GM18508 (cell line): ENCODE data around the gene TRIM71.
"Not testable (repeated sequence)": the region's sequence is repeated elsewhere in the genome, so short reads cannot be mapped to it uniquely, and the experiment has no call there.

Experiments used
- ATAC-seq: cut with Tn5 transposase; IDR thresholded peaks from one replicate; pipeline ENCODE4 v1.9.1; 2021; ENCODE audit warnings: moderate number of reproducible peaks; ENCODE audit not compliant: insufficient read depth, unreplicated experiment

TRIM71 gene

DNA sequence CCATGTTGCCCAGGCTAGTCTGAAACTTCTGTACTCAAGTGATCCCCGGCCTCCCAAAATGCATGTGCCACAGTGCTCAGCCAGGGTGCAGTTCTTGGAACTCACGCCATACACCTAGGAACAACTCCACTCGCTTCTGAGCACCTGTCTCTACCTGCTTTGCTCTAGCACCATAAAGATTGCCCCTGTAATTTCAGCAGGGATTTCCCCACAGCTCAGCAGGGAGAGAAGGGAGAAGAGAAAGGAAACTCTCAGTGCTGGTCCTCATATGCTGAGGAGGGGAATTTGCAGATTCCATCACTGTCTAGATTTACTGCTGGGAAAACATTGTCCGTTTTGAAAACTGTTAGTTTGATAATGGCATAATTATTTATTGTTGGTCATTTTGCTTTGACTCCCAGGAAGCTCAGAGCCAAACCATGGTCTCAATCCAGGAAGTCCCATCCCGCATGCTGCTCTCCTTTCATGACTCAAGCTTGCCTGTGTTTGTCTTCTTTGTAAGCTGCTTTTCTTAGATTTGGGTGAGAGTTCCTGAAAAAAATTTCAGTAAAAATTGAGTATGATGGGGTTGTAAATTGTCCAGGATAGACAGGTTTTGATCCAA is 24.2 kb downstream of the TRIM71 start:
- ATAC-seq = no peak

DNA sequence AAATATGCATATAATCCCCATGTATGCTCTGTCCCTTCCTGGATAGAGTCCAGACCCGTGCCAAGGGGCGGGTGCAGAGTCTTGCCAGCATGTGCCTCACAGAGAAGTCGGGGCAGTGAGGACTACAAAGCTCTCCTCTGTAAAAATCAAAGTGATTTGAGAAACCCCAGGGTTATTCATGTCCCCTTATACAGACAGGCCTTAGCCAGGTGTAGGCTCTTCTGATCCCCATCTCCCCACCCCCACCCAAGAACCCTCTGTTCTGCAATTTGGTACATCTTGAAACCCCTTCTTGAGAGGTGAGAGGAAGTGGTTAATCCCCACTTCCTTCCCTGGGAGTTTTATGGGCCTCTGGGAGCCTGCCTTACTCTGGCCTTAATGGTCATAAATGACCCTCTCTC is 24.7 kb downstream of the TRIM71 start:
- ATAC-seq = no peak

DNA sequence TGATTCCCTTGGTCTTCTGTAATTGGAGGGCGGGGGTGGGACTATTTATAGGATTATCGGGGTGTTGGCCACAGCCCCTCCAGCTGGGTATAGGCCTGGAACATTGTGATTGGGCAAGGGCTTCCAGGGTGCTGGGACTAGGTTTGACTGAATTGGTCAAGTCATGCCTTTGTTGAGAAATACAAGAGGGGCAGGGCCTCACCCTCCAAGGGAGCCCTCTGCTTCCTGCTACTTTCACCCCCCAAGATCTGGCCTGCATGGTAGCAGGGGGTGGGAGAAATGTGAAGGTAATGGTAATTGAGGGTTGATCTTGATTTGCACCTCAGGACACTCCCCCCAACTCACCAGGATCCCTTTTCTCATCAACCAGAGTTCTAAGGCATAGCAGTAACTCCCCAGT is 25.2 kb downstream of the TRIM71 start:
- no peak for ATAC-seq

DNA sequence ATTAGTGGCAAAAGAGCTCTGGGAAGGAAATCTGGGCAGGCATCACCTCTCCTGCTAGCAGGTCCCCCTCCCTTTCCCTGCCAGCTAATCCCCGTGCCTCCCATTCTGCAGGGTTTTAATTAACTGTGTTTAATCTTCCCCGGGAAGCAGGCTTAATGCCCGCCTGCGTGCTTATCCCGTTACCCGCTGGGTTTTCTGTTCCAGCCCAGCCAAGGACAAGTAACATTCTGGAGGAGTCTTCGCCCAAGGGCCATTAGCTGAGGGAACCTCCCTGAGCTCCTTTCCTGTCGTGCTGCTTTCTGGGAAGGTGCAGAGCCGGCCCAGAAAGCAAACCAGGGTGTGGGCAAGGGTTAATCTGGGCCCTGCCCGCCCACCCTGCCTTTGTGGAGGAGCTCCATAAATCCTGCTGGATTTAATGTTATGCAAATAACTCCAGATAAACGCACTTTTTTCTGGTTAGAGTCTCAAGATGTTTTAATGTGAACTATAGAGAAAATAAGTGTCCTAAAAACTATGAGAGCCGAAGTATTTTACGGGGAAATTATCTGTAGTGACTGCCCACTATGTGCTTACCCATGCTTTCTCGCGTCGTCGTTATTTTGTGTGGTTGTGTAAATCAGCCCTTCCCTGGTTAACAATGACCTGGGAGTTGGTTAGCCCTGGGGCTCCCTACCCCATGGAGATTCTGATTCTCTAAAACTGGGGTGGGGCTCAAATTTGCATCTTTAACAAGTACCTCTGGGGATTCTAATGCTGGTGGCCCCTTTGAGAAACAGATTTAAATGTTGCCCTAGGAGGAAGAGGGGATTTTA is 25.9 kb downstream of the TRIM71 start:
- no peak for ATAC-seq

DNA sequence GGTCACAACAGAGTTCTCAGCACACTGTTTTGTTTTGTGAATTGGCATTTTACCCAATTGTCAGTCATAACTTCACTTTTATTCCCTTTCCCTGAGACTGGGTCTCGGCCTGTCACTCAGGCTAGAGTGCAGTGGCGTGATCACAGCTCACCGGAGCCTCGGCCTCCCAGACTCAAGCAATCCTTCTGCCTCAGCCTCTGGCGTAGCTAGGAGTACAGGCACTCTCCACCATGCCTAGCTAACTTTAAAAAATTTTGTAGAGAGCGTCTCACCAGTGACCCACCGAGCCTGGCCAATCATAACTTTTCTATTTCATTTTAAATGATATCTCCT is 26.5 kb downstream of the TRIM71 start:
- no peak for ATAC-seq

DNA sequence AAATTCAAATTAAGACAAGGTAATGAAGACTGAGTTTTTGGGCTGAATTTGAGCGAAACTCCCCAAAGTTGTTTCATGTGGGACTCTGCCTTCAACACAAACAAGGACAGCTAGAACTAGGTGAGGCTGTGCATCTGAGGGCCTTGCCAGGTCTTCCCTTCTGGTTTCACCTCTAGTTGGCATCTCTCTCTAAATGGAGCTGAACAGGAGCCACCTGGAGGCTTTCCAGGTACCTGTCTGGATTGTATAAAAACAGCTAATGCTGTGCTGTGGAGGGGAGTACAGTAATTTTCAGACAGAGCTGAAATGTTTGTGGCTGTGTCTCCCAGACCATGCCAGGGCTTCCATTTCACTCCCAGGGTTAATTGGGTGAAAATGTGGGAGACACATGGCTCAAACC is 27.1 kb downstream of the TRIM71 start:
- ATAC-seq = no peak

DNA sequence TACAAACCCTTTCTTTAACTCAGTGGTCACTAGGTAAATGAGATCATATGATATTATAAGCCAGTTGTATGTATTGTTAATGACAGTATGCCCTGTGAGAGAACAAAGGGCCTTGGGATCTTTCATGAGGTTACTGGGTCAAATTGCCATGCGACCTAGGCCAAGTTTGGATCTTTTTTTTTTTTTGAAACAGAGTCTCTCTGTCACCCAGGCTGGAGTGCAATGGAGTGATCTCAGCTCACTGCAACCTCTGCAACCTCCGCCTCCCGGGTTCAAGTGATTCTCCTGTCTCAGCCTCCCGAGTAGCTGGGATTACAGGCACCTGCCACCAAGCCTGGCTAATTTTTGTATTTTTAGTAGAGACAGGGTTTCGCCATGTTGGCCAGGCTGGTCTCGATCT is 27.7 kb downstream of the TRIM71 start:
- ATAC-seq = not testable (repeated sequence)

DNA sequence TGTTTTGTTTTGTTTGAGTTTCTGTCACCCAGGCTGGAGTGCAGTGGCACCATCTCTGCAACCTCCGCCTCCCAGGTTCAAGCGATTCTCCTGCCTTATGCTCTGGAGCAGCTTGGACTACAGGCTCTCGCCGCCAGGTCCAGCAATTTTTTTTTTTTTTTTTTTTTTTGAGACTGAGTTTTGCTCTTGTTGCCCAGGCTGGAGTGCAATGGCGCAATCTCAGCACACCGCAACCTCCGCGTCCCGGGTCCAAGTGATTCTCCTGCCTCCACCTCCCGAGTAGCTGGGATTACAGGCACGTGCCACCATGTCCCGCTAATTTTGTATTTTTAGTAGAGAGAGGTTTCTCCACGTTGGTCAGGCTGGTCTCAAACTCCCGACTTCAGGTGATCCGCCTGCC is 29.2 kb downstream of the TRIM71 start:
- not testable (repeated sequence) for ATAC-seq

DNA sequence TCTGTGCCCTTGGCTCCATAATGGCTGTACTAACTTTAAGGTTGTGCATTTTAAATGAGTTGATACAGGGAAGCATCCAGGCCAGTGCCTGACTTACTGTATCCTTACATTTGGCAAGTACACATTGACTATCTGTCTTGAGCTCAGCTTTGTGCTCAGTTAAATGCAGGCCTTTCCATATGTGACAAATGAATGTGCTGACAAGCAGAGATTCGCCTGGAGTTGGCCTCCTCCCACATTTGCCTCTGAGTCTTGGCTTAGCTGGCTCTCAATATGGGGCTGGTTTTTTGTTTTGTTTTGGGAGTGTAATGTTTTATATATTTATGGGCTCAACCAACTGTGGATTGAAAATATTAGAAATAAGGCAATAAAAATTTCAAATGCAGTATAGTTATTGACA is 29.7 kb downstream of the TRIM71 start:
- ATAC-seq = no peak

DNA sequence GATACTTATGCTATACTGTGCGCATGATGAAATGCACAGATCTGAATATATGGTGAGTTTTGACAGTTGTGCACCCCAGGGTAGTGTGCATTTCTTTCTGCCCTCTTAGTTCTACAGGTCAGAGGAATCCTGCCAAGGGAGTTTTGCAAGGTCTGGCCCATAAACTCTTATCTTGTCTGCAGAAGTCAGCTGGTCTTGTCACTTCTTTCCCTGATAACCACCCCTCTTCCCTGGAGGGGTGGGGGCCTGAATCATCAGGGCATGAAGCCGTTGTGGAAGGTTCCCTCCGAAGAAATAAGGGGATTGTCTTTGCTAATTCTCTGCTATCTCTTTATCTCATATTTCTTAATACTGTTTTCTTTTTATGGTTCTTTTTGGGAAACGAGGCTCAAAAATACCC is 30.4 kb downstream of the TRIM71 start:
- no peak for ATAC-seq

DNA sequence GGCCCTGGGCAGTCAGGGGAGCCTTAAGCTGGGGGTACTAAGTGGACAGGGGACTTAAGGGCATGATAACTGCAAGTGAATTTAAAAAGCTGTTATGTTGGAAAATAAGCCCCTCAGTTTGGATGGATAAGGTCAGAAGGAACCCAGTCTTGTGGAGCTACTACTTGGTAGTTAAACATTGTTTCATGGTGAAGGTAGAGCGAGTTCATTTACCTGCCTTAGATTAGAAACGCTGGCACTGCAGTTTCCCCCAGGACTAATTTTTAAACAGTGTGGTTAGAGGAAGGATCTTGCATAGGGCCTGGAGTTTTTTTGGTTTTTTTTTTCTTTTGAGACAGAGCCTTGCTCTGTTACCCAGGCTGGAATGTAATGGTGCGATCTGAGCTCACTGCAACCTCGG is 31.2 kb downstream of the TRIM71 start:
- ATAC-seq = no peak

DNA sequence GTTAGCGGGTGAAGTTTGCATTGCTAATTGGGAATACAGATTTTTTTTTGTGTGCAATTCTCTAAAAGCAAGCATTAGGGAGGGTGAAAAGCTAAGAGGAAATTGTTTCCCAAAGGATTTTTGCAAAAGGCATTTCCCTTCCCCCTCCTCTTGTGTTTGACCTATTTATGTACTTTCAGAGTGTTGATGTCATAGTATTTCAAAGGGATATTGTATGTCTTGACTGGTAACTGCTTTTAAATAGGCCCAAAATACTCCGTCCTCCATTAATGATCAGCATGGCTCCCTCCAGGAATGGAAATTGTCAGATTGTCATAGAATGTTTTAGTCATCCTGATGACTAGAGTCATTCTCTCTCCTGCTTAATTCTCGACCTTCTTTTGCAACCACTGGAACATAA is 32.4 kb downstream of the TRIM71 start:
- ATAC-seq = no peak

DNA sequence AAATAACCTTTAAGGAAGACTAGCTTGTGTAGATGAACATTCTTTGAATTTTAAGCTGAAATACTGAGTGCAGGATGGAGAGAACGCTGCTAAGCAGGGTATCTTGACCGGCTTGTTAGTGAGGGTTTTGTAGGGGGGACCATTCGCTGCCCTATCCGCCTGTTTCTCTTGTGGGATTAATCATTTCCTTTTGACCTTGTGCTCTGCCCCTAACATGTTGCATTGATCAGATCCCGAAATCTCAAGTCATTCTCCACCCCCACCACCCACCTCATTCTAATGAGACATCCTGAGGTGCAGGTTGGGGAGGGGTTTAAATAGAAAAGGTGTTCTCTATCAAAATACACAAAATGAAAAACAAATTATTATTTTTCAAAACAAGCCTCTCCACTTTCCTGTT is 32.8 kb downstream of the TRIM71 start:
- ATAC-seq = no peak

DNA sequence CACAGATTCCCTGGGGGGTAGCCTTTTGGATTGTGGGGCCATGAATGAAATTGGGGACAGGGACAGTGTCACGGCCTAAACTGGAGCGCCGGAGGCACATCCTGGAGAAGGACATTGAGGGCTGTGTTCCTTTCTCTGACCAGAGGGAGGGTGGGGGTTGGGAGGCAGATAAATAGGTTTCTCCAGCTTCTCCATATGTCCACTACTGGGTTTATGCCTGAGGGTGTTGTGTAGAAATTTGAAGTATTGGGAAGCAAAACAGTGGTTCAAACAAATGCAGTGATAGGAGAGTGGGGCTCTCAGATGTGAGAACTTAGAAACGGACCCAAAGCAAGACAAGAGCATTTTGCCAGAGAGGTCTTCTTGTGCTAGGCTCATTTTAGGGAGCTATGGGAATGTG is 34.3 kb downstream of the TRIM71 start:
- ATAC-seq = no peak

DNA sequence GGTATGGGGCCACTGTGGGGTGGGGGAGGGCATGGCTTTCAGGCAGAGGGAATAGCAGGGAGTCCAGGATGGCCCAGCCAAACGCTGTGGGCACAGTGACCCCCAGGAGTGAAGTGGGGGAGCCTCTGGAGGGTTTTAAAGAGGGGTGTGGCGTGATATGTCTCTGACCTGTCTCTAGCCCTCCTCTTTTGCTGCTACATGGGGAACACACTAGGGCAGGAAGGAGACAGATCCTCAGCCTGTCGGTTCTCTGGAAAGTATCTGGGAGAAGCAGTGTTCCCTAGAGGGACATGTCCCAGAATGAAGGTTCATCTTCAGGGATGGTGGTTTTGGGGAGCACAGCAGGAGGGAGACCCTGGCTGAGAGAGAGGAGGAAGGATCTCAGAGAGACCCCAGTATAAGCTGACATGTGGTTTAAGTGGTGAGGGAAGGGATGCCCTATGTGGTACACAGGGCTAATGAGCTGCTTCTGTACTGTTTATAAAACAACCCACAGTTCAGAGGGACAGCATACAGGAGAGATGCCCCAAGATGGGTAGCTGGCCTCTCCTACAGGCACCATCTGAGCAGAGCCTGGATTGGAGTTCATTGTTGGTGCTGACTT is 37.7 kb downstream of the TRIM71 start:
- no peak for ATAC-seq

DNA sequence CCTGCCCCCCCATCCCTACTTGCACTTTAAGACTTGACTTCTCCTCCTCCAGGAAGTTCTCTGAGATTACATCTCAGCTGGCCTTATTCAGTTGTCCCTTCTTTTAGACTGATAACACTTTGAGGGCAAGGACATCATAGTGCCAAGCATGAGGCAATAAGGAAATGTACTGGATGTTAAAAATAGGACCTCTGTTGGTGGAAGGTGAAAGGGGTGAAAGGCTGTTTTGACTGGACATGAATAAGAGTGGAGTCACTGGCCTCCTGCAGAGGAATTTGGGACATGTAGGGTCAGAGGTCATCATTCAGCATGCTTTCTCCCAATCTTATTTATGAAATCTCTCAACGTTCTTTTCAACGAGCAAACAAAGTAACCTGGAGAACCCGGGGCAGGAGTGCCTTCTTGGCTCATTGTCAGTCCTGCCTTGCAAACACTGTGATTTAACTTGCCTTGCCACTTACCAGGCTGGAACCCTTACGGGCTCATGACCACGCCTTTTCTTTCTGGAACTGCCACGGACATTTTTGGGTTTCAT is 38.6 kb downstream of the TRIM71 start:
- ATAC-seq = no peak

DNA sequence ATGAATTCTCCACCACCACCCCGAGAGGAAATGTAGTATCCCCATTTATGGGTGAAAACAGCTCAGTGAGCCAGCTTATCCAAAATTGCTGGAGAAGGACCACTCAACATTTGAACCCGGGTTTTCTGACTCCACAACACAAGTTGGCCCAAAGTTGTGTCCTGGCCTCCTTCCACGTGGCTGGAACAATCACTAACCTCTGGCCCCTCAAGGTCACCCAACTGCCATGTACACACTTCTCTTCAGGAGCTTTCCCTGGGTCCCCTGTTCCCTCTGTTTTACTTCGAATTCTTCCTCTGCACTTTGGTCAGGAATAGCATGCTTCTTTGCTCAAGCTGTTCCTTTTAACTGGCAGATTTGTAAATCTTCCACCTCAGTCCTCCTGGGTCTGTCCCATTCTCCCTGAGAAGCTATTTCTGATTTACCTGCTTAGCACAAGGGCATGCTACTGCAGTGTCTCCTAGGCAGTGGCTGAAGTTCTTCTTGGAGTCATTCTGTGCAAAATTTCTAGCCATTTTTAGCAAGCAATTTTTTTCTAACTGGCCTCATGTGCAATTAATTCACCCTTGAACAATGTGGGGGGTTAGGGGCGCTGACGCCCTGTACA is 39.2 kb downstream of the TRIM71 start:
- no peak for ATAC-seq

DNA sequence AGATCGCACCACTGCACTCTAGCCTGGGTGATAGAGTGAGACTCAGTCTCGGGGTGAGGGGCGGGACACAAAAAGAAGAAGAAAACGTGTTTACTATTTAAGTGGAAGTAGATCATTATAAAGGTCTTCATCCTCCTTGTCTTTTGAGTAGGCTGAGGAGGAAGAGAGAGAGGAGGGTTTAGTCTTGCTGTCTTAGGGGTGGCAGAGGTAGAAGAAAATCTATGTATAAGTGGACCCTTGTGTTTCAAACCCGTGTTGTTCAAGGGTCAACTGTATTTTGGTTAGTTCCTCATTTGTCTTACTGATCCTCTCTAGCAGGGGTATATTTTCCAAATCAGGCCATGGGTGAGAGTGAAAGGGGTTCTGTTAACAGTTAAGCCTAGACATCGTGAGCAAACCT is 40.1 kb downstream of the TRIM71 start:
- no peak for ATAC-seq

DNA sequence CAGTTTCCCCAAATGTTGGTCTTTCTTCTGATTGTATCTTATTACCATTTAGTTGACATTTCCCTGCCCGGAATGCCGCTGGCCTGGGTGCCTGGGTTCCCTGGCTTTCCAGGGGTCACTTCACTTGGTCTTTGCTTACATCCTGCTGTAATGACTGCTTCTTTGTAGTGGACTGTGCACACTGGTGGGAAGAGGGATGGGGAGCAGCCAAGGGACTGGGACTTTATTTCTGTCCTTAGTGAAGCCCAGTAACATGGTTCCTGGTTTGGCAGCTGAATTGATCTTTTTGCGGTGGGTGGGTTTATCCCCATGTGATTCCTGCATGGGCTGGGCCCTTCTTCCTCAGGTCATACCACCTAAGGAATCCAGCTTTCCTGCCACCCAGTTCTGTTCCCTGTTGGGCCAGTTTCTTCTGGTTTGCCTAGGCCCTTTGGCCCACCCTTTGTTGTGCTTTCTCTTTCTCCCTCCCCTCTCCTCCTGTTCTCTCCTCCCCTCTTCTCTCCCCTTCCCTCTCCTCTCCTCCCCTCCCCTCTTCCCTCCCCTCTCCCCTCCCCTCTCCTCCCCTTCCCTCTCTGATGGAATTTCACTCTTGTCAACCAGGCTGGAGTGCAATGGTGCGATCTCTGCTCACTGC is 41.9 kb downstream of the TRIM71 start:
- ATAC-seq = no peak

DNA sequence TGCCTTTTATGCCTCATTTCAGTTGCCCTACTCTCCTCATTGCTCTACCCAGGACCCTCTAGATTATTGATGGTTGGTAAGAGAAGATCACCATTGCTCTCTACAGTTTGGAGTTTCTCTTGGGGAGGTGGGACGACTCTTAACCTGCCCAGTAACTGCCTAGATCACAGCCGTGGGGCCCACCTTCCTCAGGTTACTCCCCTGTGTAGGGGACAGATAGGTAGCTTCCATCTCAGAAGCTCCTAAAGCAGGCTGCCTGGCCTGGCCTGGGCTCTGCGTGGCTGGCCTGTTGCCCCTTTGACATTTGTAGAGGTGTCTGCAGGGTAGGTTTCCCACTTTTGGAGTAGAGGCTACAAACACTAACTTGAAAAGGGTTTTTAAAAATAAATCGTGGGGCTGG is 42.7 kb downstream of the TRIM71 start:
- ATAC-seq = no peak

DNA sequence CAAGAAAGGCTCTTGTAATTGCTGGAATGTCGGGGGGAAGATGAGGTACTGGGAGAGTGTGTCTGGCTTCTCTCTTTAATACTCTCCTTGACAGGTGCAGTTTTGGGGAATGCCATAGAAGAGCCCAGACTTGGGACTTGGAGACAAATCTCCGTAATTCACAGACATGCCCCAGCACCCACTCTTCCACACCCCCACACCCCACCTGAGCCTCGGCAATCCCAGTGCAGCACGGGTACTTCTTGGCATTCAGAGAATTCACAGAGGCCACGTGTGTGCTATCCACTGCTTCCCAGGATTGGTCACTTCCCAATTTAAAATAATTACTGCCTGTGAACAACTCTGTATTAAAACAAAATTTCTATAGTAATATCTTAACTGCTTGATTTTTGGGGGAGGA is 43.9 kb downstream of the TRIM71 start:
- ATAC-seq = no peak
